HL-60 (cell line): ENCODE results near the gene SLC45A2.
"Not testable (repeated sequence)": the region's sequence is repeated elsewhere in the genome, so short reads cannot be mapped to it uniquely, and the experiment has no call there.

Experiments
- DNase-seq, 2 experiments: peaks; one replicate each; pipeline ENCODE4 v3.0.0-alpha.2; 2010 to 2020; ENCODE audit warnings: low read depth in 1 of 2, low spot score in 1 of 2
- H3K27ac ChIP-seq: fragments of 250-450 bp; sonication (Bioruptor Pico); replicated peaks from 2 replicates; pipeline ENCODE4 v1.5.1; 2020; ENCODE audit warnings: mild to moderate bottlenecking, moderate library complexity
- H3K27me3 ChIP-seq: fragments of 250-450 bp; sonication (Bioruptor Pico); 2 replicates; pipeline ENCODE4 v1.5.1; 2021; ENCODE audit warnings: mild to moderate bottlenecking, moderate library complexity; ENCODE audit not compliant: insufficient read depth, poor library complexity, severe bottlenecking
- H3K4me3 ChIP-seq: replicated peaks from 2 replicates; pipeline ENCODE4 v1.5.1; 2011; ENCODE audit warnings: mild to moderate bottlenecking, control low read depth, low read length; ENCODE audit not compliant: insufficient read depth
- CTCF ChIP-seq: IDR thresholded peaks from one replicate; pipeline ENCODE4 v1.5.1; 2011; ENCODE audit warnings: low read length, control low read depth, inconsistent platforms; ENCODE audit not compliant: insufficient read depth
- GABPA ChIP-seq: IDR thresholded peaks from 2 replicates; pipeline ENCODE4 v1.6.1; 2012; ENCODE audit warnings: low read depth
- POLR2AphosphoS5 ChIP-seq: IDR thresholded peaks from 2 replicates; pipeline ENCODE4 v1.6.1; 2012; ENCODE audit warnings: low read depth
- REST ChIP-seq: IDR thresholded peaks from 2 replicates; pipeline ENCODE4 v1.6.1; 2012; ENCODE audit warnings: low read depth; ENCODE audit not compliant: insufficient replicate concordance
- SPI1 ChIP-seq: IDR thresholded peaks from 2 replicates; pipeline ENCODE4 v1.6.1; 2012; ENCODE audit warnings: low read depth, mild to moderate bottlenecking, borderline replicate concordance

SLC45A2 gene

GRCh38 chr5:33925278-33925677, 59.2 kb downstream of the SLC45A2 start:
- no peaks in the 10 kb centered on the region for H3K27me3 ChIP-seq
- no peak overlapping the region for H3K4me3 ChIP-seq

GRCh38 chr5:33921002-33921401, 63.5 kb downstream of the SLC45A2 start:
- no peak overlapping the region for H3K27ac ChIP-seq
- TF ChIP-seq REST: no peak
- H3K27me3 ChIP-seq: no peaks in the 10 kb centered on the region
- no peak overlapping the region for H3K4me3 ChIP-seq
- DNase-seq: no peak

More at GRCh38 chr5:33925278-33925677, 59.2 kb downstream of the SLC45A2 start:
- no peak for DNase-seq
- H3K27ac ChIP-seq: no peak overlapping the region
- no peak for TF ChIP-seq POLR2AphosphoS5
- no peak for TF ChIP-seq CTCF
- TF ChIP-seq REST: no peak
- no peak for TF ChIP-seq GABPA
- no peak for TF ChIP-seq SPI1

GRCh38 chr5:33914844-33915243, 69.6 kb downstream of the SLC45A2 start:
- H3K27ac ChIP-seq, H3K27me3 ChIP-seq, H3K4me3 ChIP-seq, DNase-seq: not testable (repeated sequence)

GRCh38 chr5:33906248-33906647, 78.2 kb downstream of the SLC45A2 start:
- not testable (repeated sequence) for H3K27me3 ChIP-seq, H3K4me3 ChIP-seq, H3K27ac ChIP-seq, DNase-seq

- Histone ChIP-seq H3K4me3 (no peak overlapping the region), H3K27ac (no peak overlapping the region), H3K27me3 (no peaks in the 10 kb centered on the region)
- TF ChIP-seq SPI1: no peak
- no peak for TF ChIP-seq REST
- no peak for TF ChIP-seq GABPA
- no peak for TF ChIP-seq POLR2AphosphoS5
- no peak for TF ChIP-seq CTCF
- DNase-seq: no peak
Observed at GRCh38 chr5:33905381-33905780, 79.1 kb downstream of the SLC45A2 start.
